ENCODE results near the gene TRIM31.
A peak's percentile ranks its signal among the peaks of the same experiment; 100 is the strongest.
"Not testable (repeated sequence)": the region's sequence is repeated elsewhere in the genome, so short reads cannot be mapped to it uniquely, and the experiment has no call there.

TRIM31 gene

DNA sequence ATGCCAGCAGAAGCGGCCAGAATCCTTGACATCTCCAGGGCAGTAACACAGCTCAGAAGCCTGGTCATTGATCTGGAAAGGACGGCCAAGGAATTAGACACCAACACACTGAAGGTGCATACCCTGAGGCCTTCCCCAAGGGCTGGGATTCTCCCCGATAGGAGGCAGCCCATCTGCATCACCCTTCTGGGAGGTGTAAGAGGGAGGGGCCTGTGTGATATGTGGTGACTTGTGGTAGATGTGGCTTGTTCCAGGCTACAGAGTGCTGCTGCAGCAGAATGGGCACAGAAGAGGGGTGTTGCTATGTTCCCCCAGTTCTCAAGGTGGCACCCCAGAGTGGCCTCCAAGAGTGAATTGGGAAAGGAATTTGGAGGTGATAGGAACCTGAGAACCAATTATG, 34.2 kb upstream of the TRIM31 start:
- DNase-seq: no peak

- no peak for DNase-seq
These were observed 32.9 kb upstream of the TRIM31 start for GRCh38 chr6:30145818-30146217.

DNA sequence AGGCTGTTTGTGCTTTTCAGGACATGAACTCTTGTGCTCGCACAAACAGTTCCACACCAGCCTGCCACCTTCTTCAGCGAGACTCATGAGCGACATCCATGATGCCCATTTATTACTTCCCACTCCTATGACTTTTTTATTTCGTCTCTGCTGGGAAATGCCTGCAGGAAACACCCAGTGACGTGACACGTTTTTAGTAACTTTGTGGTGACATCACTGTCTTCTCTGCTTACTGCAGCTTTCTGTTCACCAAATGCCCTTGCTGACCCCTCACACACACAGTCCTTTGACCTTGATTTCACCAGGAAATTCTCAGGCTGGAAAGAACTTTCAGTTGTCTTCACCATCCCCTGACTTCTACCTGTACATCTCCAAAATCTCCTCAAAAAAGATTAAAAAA, 31.9 kb upstream of the TRIM31 start:
- DNase-seq: no peak

DNA sequence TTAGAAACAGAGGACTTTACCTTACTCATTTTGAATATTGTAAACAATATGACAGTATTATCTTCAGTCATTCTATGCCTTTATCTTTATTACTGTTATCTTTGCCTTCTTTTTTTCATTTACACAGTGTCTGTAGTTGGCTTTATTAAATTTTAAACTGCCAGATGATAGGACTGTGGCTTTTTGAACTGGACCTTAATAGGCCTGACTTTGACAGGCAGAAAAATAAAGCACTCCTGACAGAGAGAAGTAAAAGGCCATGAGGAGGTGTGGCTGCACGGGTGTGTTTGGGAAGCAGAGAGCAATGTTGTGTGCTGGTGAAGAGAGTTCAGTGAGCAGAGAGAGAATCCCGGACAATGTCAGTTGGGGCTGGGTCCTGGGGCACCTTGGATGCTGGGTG, 30.9 kb upstream of the TRIM31 start:
- DNase-seq: no peak

GRCh38 chr6:30142665-30143064, 29.8 kb upstream of the TRIM31 start:
- DNase-seq: no peak

GRCh38 chr6:30140240-30140639, 27.4 kb upstream of the TRIM31 start:
- not testable (repeated sequence) for DNase-seq

- DNase-seq: no peak
These were observed 23.8 kb upstream of the TRIM31 start for GRCh38 chr6:30136570-30137286.

GRCh38 chr6:30135757-30136156, 22.9 kb upstream of the TRIM31 start, which contains the start of gene TRIM40:
TRIM40 (plus strand) TSS chr6:30136140; CDS start chr6:30137037, 897 bp downstream.
- DNase-seq: no peak

- no peak for DNase-seq
These were observed 22.3 kb upstream of the TRIM31 start for GRCh38 chr6:30135147-30135546.

DNA sequence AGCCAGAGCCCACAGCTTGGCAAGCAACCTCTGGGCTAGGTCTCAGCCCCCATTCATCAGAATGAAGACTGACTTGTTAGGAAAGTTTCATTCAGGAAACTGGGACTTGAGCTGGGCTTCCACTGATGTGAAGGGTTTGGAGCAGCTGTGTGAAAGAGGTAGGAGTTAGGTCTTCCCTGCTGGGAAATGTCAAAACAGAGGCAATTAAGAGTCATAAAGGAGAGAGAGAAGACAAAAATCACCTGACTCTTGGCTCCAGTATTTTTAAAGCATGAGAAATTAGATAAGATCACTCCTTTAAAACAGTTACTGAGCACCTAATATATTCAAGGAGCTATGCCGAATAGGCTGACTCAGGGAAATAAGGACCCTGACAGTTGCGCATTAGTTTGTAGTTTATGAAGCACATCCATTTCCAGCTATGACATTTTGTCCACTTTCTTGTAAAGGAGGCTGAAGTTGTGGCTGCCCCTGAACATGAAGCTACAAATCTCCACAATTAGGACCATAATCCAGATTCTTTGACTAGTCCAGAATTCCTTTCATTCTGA, 19.1 kb upstream of the TRIM31 start:
- DNase-seq: no peak

- DNase-seq: peak; percentile 91
These were observed 18.3 kb upstream of the TRIM31 start for GRCh38 chr6:30130887-30131862.

GRCh38 chr6:30130179-30130679, 17.3 kb upstream of the TRIM31 start:
- no peak for DNase-seq

GRCh38 chr6:30129265-30130178, 16.6 kb upstream of the TRIM31 start:
- DNase-seq: no peak

DNA sequence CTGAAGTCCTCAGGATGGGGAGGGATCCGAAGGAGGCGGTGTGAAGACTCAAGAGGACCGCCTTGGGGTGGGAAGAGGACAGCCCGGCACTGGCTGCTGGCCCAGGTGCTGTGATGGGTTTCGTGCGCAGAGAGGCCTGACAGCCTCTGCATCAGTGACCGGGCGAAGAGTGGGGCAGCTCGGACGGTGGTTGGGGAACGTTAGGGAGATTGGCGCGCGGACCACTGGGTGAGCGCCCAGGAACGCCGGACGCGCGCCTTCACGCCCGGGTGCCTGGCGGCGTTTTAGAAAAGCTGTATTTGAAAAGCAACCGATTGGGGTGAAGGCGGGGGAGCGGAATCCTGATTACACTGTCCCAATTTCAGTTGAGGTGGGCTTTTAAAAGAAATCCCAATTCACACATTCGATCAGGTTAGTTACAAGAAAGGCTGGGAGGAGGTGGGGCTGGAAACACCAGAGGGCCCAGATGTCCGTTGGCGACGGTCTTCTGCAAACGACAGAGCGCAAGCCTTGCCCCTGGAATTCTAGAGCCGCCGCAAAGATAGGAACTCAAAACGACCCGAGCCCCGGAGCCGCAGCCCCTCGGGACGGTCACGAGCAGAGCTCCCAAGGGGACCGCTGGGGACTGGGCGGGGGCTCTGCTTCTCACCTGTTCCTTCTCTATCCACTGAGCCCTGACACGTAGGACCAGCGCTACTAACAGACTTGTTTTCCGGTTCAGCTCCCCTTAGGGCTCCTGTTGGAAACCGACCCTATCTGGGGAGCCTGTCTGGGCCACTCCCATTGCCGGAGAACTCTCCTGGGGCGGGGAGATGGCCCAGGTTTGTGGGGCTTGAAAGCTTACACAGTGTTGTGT, 14.6 kb upstream of the TRIM31 start:
- peak; percentile 50 for DNase-seq

DNA sequence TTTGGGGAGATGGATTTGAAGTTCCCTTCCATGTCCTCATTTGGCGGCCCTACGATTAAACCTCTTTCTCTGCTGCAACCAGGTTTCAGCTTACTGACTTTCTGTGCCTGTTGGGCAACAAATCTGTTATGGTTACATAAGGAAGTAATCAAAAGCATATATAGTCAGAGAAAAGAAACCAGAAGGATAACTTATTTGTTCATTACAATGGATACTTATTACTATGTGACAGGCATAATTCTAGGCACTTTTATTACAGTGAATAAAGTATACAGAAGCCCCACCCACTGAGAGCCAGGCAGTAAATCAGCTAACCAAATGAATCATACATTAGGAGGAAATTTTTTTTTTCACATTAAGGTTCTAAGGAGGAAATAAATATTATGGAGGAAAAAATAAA, 9.6 kb upstream of the TRIM31 start:
- DNase-seq: no peak

GRCh38 chr6:30121446-30122366, 8.8 kb upstream of the TRIM31 start:
- no peak for DNase-seq

- not testable (repeated sequence) for DNase-seq
These were observed 5.8 kb upstream of the TRIM31 start for GRCh38 chr6:30118691-30119090.

- no peak for DNase-seq
These were observed 3.8 kb upstream of the TRIM31 start for GRCh38 chr6:30116724-30117123.

GRCh38 chr6:30113841-30114240, 951 bp upstream of the TRIM31 start:
- DNase-seq: no peak

- DNase-seq: no peak
These were observed 392 bp downstream of the TRIM31 start for GRCh38 chr6:30112402-30112994.

All from eye (tissue), 1 donor.